GM06990 (cell line): Measurements from ENCODE around the gene INPP5A.

ENCODE experiments used
- DNase-seq: peaks from one replicate; pipeline ENCODE4 v3.0.0-alpha.2; 2011; ENCODE audit not compliant: insufficient read length; ENCODE audit errors: extremely low read depth
- H3K27me3 ChIP-seq: replicated peaks from 2 replicates; pipeline ENCODE4 v1.6.0; 2011; ENCODE audit warnings: low read length; ENCODE audit not compliant: control insufficient read depth, insufficient read depth
- H3K36me3 ChIP-seq: 2 replicates; pipeline ENCODE4 v1.5.1; 2011; ENCODE audit warnings: low read length; ENCODE audit not compliant: control insufficient read depth, insufficient read depth
- H3K4me3 ChIP-seq: replicated peaks from 2 replicates; pipeline ENCODE4 v1.5.1; 2011; ENCODE audit warnings: low read depth, mild to moderate bottlenecking, control low read depth, low read length
- CTCF ChIP-seq: IDR thresholded peaks from 2 replicates; pipeline ENCODE4 v1.5.1; 2011; ENCODE audit warnings: low read length, control low read depth, mild to moderate bottlenecking, inconsistent platforms; ENCODE audit not compliant: insufficient read depth, poor library complexity, severe bottlenecking

Gene INPP5A

GRCh38 chr10:132808383-132809231 lies 271.0 kb downstream of the INPP5A start:
- no peak for TF ChIP-seq CTCF
- Histone ChIP-seq H3K4me3 (no peak overlapping the region), H3K27me3 (no peaks in the 10 kb centered on the region), H3K36me3 (no peaks in the 10 kb centered on the region)
- no peak for DNase-seq

- Histone ChIP-seq H3K27me3 (no peaks in the 10 kb centered on the region), H3K4me3 (no peak overlapping the region), H3K36me3 (no peaks in the 10 kb centered on the region)
- no peak for DNase-seq
- no peak for TF ChIP-seq CTCF
These were observed 271.9 kb downstream of the INPP5A start for GRCh38 chr10:132809232-132810140.

- Histone ChIP-seq H3K36me3 (no peaks in the 10 kb centered on the region), H3K4me3 (no peak overlapping the region), H3K27me3 (no peaks in the 10 kb centered on the region)
- TF ChIP-seq CTCF: no peak
- no peak for DNase-seq
These were observed 272.7 kb downstream of the INPP5A start for GRCh38 chr10:132810141-132810806.

GRCh38 chr10:132810807-132811700 lies 273.5 kb downstream of the INPP5A start:
- no peak for DNase-seq
- Histone ChIP-seq H3K27me3 (no peaks in the 10 kb centered on the region), H3K4me3 (no peak overlapping the region), H3K36me3 (no peaks in the 10 kb centered on the region)
- TF ChIP-seq CTCF: no peak
